HEK293 (cell line): Measurements from ENCODE around the gene OTUB2.

Experiments used
- CTCF ChIA-PET: fragments of 350-600 bp; formaldehyde crosslinking; extraction: SDS; loops from one replicate; lab custom pipeline; 2021; ENCODE audit warnings: antibody characterized with exemption; lab: Yijun Ruan, JAX
- POLR2A ChIA-PET: fragments of 300-600 bp; formaldehyde crosslinking; extraction: SDS; loops from one replicate; lab custom pipeline; 2020; ENCODE audit warnings: antibody characterized with exemption, inconsistent platforms; lab: Yijun Ruan, JAX
- H3K27ac ChIP-seq: fragments of 200-500 bp; sonication (Bioruptor generic); 2 replicates; pipeline ENCODE4 v1.5.1; 2014; ENCODE audit warnings: low read depth, low read length, control low read depth, inconsistent platforms; ENCODE audit errors: extremely low read depth
- H3K36me3 ChIP-seq, 2 experiments: fragments of 200-500 bp in 1 of 2; sonication (Bioruptor generic) in 1 of 2; 1 replicate in 1 of 2; 2 replicates in 1 of 2; pipeline ENCODE4 v1.5.1; 2014 to 2017; ENCODE audit warnings: inconsistent platforms in 2 of 2, low read length in 2 of 2; ENCODE audit not compliant: control insufficient read depth in 2 of 2, insufficient read depth in 1 of 2
- H3K4me1 ChIP-seq: fragments of 200-500 bp; sonication (Bioruptor generic); 2 replicates; pipeline ENCODE4 v1.5.1; 2014; ENCODE audit warnings: mild to moderate bottlenecking, low read length, inconsistent platforms; ENCODE audit not compliant: control insufficient read depth, insufficient read depth
- H3K4me3 ChIP-seq: 2 replicates; pipeline ENCODE4 v1.5.1; 2011; ENCODE audit warnings: low read depth, mild to moderate bottlenecking, control low read depth, low read length, moderate library complexity
- H3K9me3 ChIP-seq: fragments of 200-500 bp; sonication (Bioruptor generic); 2 replicates; pipeline ENCODE4 v1.5.1; 2014; ENCODE audit warnings: low read depth, low read length, inconsistent platforms; ENCODE audit not compliant: control insufficient read depth, insufficient read depth
- GLIS1 ChIP-seq: fragments of 450-650 bp; formaldehyde crosslinking; IDR thresholded peaks from 2 replicates; pipeline ENCODE4 v1.5.1; 2016; ENCODE audit warnings: missing biosample characterization, missing genetic modification characterization
- HOXC10 ChIP-seq: sonication (generic); formaldehyde crosslinking; IDR thresholded peaks from 2 replicates; pipeline ENCODE4 v1.8.1; 2023; ENCODE audit warnings: mild to moderate bottlenecking, missing genetic modification reagents
- MZF1 ChIP-seq: fragments of 450-650 bp; formaldehyde crosslinking; IDR thresholded peaks from 2 replicates; pipeline ENCODE4 v1.5.1; 2017; ENCODE audit warnings: missing biosample characterization, missing genetic modification characterization, borderline replicate concordance
- PRDM10 ChIP-seq: fragments of 450-650 bp; formaldehyde crosslinking; IDR thresholded peaks from 2 replicates; pipeline ENCODE4 v1.5.1; 2016; ENCODE audit warnings: missing biosample characterization, missing genetic modification characterization
- ZBTB10 ChIP-seq: fragments of 450-650 bp; formaldehyde crosslinking; IDR thresholded peaks from 2 replicates; pipeline ENCODE4 v1.5.1; 2016; ENCODE audit warnings: missing biosample characterization, missing genetic modification characterization
- ZBTB20 ChIP-seq: fragments of 450-650 bp; formaldehyde crosslinking; IDR thresholded peaks from 2 replicates; pipeline ENCODE4 v1.5.1; 2016; ENCODE audit warnings: missing biosample characterization, missing genetic modification characterization
- ZBTB21 ChIP-seq: fragments of 450-650 bp; formaldehyde crosslinking; IDR thresholded peaks from 2 replicates; pipeline ENCODE4 v1.5.1; 2017; ENCODE audit warnings: missing biosample characterization, missing genetic modification characterization
- ZFHX2 ChIP-seq: fragments of 450-650 bp; formaldehyde crosslinking; conservative IDR thresholded peaks from 2 replicates; pipeline ENCODE4 v1.5.1; 2016; ENCODE audit warnings: missing biosample characterization, missing genetic modification characterization
- ZNF132 ChIP-seq: fragments of 450-650 bp; formaldehyde crosslinking; IDR thresholded peaks from 2 replicates; pipeline ENCODE4 v1.5.1; 2017; ENCODE audit warnings: missing biosample characterization, missing genetic modification characterization, borderline replicate concordance
- ZNF202 ChIP-seq: fragments of 450-650 bp; formaldehyde crosslinking; IDR thresholded peaks from 2 replicates; pipeline ENCODE4 v1.5.1; 2016; ENCODE audit warnings: missing biosample characterization, missing genetic modification characterization, borderline replicate concordance
- ZNF391 ChIP-seq: fragments of 450-650 bp; formaldehyde crosslinking; IDR thresholded peaks from 2 replicates; pipeline ENCODE4 v1.5.1; 2016; ENCODE audit warnings: low read depth, missing biosample characterization, missing genetic modification characterization, borderline replicate concordance
- ZNF677 ChIP-seq: fragments of 450-650 bp; IDR thresholded peaks from 2 replicates; pipeline ENCODE4 v1.5.0; 2018; ENCODE audit warnings: missing biosample characterization, mild to moderate bottlenecking, missing genetic modification characterization, moderate library complexity
- ZNF830 ChIP-seq: fragments of 450-650 bp; IDR thresholded peaks from 2 replicates; pipeline ENCODE4 v1.5.0; 2018; ENCODE audit warnings: missing biosample characterization, missing genetic modification characterization, low read depth, mild to moderate bottlenecking, moderate library complexity
- TF ChIP-seq, protein P1 (sequence below): fragments of 450-650 bp; formaldehyde crosslinking; IDR thresholded peaks from 2 replicates; pipeline ENCODE4 v1.5.1; 2016; ENCODE audit warnings: missing biosample characterization, missing genetic modification characterization

The OTUB2 gene

GRCh38 chr14:94056579-94057308 is 30.6 kb downstream of the OTUB2 start:
- CTCF ChIA-PET = interaction anchor here (1.0 to 3.8 kb wide), 4 partner anchors 20 to 117 kb away, joined by 3 to 18 read pairs (median 4); no protein-coding TSS in a partner anchor

GRCh38 chr14:94058128-94058673 is 32.1 kb downstream of the OTUB2 start:
- ChIA-PET CTCF (interaction anchor here (1.5 to 3.8 kb wide), 2 partner anchors 21 to 74 kb away, joined by 5 to 18 read pairs; no protein-coding TSS in a partner anchor), POLR2A (no interaction called here)
- Histone ChIP-seq H3K4me3 (no peak overlapping the region), H3K27ac (no peak overlapping the region), H3K4me1 (no peaks in the 10 kb centered on the region), H3K9me3 (no peaks in the 10 kb centered on the region), H3K36me3 (peaks cover 72 to 92% of the 10 kb centered on the region in 2 experiments)
- no peak for TF ChIP-seq ZNF830
- TF ChIP-seq ZNF391 (tag by site-specific recombination) = no peak
- TF ChIP-seq ZBTB21 (tag by site-specific recombination) = no peak
- no peak for TF ChIP-seq ZNF132 (tag by site-specific recombination)
- no peak for TF ChIP-seq MZF1 (tag by site-specific recombination)
- no peak for TF ChIP-seq ZNF202
- no peak for TF ChIP-seq ZFHX2 (tag by site-specific recombination)
- TF ChIP-seq ZBTB10 (tag by site-specific recombination) = no peak
- TF ChIP-seq GLIS1 (tag by site-specific recombination) = no peak
- no peak for TF ChIP-seq ZNF677 (tag by site-specific recombination)
- no peak for TF ChIP-seq ZBTB20 (tag by site-specific recombination)
- no peak for TF ChIP-seq HOXC10 (CRISPR knock-in tag)

More at GRCh38 chr14:94056579-94057308, 30.6 kb downstream of the OTUB2 start:
- Histone ChIP-seq H3K4me3 (no peak overlapping the region), H3K4me1 (no peaks in the 10 kb centered on the region), H3K27ac (no peak overlapping the region), H3K9me3 (no peaks in the 10 kb centered on the region), H3K36me3 (peaks cover 68 to 96% of the 10 kb centered on the region in 2 experiments)
- POLR2A ChIA-PET = no interaction called here
- no peak for TF ChIP-seq ZNF132 (tag by site-specific recombination)
- TF ChIP-seq ZFHX2 (tag by site-specific recombination) = peak; percentile 12; the same call in 1 of the 2 replicates
- TF ChIP-seq, protein P1, sequence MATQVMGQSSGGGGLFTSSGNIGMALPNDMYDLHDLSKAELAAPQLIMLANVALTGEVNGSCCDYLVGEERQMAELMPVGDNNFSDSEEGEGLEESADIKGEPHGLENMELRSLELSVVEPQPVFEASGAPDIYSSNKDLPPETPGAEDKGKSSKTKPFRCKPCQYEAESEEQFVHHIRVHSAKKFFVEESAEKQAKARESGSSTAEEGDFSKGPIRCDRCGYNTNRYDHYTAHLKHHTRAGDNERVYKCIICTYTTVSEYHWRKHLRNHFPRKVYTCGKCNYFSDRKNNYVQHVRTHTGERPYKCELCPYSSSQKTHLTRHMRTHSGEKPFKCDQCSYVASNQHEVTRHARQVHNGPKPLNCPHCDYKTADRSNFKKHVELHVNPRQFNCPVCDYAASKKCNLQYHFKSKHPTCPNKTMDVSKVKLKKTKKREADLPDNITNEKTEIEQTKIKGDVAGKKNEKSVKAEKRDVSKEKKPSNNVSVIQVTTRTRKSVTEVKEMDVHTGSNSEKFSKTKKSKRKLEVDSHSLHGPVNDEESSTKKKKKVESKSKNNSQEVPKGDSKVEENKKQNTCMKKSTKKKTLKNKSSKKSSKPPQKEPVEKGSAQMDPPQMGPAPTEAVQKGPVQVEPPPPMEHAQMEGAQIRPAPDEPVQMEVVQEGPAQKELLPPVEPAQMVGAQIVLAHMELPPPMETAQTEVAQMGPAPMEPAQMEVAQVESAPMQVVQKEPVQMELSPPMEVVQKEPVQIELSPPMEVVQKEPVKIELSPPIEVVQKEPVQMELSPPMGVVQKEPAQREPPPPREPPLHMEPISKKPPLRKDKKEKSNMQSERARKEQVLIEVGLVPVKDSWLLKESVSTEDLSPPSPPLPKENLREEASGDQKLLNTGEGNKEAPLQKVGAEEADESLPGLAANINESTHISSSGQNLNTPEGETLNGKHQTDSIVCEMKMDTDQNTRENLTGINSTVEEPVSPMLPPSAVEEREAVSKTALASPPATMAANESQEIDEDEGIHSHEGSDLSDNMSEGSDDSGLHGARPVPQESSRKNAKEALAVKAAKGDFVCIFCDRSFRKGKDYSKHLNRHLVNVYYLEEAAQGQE (tag by site-specific recombination) = no peak
- no peak for TF ChIP-seq PRDM10 (tag by site-specific recombination)
